Left ventricle myocardium inferior (tissue), 1 donor: ENCODE measurements around the gene CCL20. TPM values are rescaled to one million over a fixed set of nuclear protein-coding genes. Genes with fewer than 3 reads are reported as not detected.

ENCODE experiments used
- DNase-seq: peaks from one replicate; pipeline ENCODE4 v3.0.0-alpha.2; 2020
- H3K27ac ChIP-seq: fragments of 200-600 bp; replicated peaks from 2 replicates; pipeline ENCODE4 v1.8.0; 2021
- H3K27me3 ChIP-seq: fragments of 200-600 bp; 2 replicates; pipeline ENCODE4 v1.8.0; 2021; ENCODE audit warnings: low read depth
- H3K36me3 ChIP-seq: fragments of 200-600 bp; 2 replicates; pipeline ENCODE4 v1.8.0; 2021
- H3K4me1 ChIP-seq: fragments of 200-600 bp; 2 replicates; pipeline ENCODE4 v1.8.0; 2021
- H3K4me3 ChIP-seq: fragments of 200-600 bp; 2 replicates; pipeline ENCODE4 v1.8.0; 2021; ENCODE audit warnings: mild to moderate bottlenecking, moderate library complexity
- H3K9me3 ChIP-seq: fragments of 200-600 bp; replicated peaks from 2 replicates; pipeline ENCODE4 v1.8.0; 2021
- intact Hi-C: fragments of 100-400 bp; cut with micrococcal nuclease; formaldehyde crosslinking; loops from one replicate; pipeline ENCODE4 v1.11.0; 2022
- long read RNA-seq: library from polyadenylated mRNA; unstranded; transcript quantifications from one replicate; pipeline ENCODE4 v2.0.0, GENCODE V29; 2021
- total RNA-seq: library from RNA; stranded (reverse); fragmentation: NEBNext Ultra II Directional; extraction: Animal tissue kit (Norgen Biotek cat#: 25700); gene quantifications from one replicate; pipeline ENCODE4 v1.2.1, GENCODE V29; 2021
- TF ChIP-seq, protein P1 (sequence below): fragments of 200-600 bp; IDR thresholded peaks from 2 replicates; pipeline ENCODE4 v1.8.0; 2021; ENCODE audit warnings: antibody characterized with exemption, mild to moderate bottlenecking, borderline replicate concordance
- donor health status: DM: no; HTN: yes; CAD: no; lungs with severe emphysema.

Gene CCL20, protein sequence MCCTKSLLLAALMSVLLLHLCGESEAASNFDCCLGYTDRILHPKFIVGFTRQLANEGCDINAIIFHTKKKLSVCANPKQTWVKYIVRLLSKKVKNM
- total RNA-seq, result not detected
- long read RNA-seq, result 0 reads

DNA sequence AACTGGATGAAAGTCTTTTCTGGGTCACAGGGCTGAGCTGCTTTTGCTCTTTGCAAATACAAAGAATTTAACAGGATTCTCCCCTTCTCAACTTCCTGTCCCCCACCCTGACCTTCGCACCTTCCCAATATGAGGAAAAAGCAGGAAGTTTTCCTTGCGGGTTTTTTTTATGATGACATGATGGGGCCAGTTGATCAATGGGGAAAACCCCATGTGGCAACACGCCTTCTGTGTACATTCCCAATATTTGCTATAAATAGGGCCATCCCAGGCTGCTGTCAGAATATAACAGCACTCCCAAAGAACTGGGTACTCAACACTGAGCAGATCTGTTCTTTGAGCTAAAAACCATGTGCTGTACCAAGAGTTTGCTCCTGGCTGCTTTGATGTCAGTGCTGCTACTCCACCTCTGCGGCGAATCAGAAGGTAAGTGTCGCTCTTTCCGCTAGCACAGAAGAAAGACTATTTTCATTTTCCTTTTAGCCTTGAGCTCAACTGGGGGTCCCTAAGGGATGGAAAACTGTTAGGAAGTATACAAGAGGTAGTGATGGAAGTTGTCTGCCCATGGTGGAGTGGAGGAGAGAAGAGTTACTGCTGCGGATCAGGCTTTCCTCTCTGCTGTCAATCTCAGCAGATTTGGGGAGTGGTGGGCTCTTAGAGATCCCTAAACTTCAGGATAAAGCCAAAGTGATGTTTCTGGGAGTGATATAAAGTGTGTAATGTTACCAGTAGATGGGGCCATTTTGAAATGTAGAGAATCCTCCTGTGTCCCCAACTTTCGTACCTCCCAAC is at the start of gene CCL20:
TSS of gene CCL20 (plus strand) at position 281 of the 792 bp plus-strand sequence. CDS start at position 351, 70 bp downstream.
- no peak for DNase-seq
- no peaks in the 10 kb centered on the region for H3K36me3 ChIP-seq
- peaks cover 10% of the 10 kb centered on the region for H3K4me1 ChIP-seq
- peaks cover 40% of the 10 kb centered on the region for H3K27me3 ChIP-seq
- intact Hi-C loops, result no loop called here
- no peak within 1 kb of the TSS for H3K4me3 ChIP-seq
- TF ChIP-seq, protein P1, sequence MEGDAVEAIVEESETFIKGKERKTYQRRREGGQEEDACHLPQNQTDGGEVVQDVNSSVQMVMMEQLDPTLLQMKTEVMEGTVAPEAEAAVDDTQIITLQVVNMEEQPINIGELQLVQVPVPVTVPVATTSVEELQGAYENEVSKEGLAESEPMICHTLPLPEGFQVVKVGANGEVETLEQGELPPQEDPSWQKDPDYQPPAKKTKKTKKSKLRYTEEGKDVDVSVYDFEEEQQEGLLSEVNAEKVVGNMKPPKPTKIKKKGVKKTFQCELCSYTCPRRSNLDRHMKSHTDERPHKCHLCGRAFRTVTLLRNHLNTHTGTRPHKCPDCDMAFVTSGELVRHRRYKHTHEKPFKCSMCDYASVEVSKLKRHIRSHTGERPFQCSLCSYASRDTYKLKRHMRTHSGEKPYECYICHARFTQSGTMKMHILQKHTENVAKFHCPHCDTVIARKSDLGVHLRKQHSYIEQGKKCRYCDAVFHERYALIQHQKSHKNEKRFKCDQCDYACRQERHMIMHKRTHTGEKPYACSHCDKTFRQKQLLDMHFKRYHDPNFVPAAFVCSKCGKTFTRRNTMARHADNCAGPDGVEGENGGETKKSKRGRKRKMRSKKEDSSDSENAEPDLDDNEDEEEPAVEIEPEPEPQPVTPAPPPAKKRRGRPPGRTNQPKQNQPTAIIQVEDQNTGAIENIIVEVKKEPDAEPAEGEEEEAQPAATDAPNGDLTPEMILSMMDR, result no peak
- no peaks in the 10 kb centered on the region for H3K9me3 ChIP-seq
- H3K27ac ChIP-seq, result no peak within 1 kb of the TSS

DNA sequence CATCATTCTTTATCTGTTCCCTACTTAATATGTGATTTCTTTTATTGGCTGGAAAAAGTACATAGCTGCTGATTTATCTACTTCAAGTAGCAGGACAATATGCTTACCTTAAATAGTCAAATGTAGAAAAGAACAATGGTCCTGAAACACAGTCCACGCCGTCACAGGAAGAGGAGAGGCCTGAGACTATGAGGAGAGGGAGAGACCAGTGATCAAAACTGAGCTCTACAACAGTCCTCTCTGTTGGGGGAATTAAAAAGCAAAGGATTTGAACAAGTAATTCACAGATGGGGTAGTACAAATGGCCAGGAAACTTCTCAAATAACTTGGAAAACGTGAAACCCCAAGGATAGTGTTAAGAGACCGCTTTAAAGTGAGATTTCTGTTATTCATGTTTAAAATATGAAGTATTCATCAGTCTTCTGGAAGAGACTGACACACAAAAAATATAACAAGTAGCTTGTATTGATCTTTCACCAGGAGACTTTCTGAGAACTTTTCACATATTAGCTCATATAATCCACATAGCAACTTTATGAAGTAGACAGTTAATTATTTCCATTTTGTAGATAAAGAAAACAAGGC is 47.8 kb upstream of the CCL20 start:
- H3K27ac ChIP-seq, result peak overlapping the region; percentile 51
- intact Hi-C loops, result loop anchor here (5.0 kb wide), 2 partner anchors 109 to 364 kb away; no protein-coding TSS in a partner anchor

DNA sequence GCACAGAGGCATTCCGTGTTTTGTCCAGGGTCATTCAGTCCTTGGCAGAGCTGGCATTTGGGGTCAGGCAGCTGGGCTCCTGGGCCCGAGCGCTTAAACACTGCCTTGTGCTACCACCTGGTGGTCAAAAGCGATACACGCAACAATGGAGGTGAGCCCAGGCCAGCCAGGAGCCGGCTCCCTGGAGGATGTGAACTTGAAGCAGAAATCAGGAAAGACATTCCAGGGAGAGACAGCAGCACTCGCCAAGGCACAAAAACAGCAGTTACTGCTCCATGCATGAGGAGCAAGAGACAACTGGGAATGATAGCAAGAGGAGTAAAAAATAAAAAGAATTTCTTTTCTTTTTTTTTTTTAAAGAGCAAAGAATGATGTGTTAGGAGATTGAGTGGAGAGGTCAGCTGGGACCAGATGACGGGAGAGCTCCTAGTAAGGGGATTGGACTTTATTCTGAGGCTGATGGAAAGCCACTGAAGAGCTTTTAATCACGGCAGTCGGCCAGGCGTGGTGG is 47.2 kb upstream of the CCL20 start:
- peaks cover 11% of the 10 kb centered on the region for H3K4me1 ChIP-seq
- peak; percentile 75 for DNase-seq
- no peaks in the 10 kb centered on the region for H3K36me3 ChIP-seq
- no peak overlapping the region for H3K4me3 ChIP-seq
- H3K27me3 ChIP-seq, result no peaks in the 10 kb centered on the region
- intact Hi-C loops, result loop anchor here (5.0 kb wide), 2 partner anchors 109 to 364 kb away; no protein-coding TSS in a partner anchor
- TF ChIP-seq, protein P1, result peak; percentile 90
- H3K27ac ChIP-seq, result peak overlapping the region; percentile 51
- no peaks in the 10 kb centered on the region for H3K9me3 ChIP-seq

More for the DNA sequence above, 47.8 kb upstream of the CCL20 start:
- TF ChIP-seq, protein P1, result no peak
- Histone ChIP-seq H3K4me3 (no peak overlapping the region), H3K9me3 (no peaks in the 10 kb centered on the region), H3K27me3 (no peaks in the 10 kb centered on the region), H3K36me3 (no peaks in the 10 kb centered on the region), H3K4me1 (peaks cover 11% of the 10 kb centered on the region)
- no peak for DNase-seq

DNA sequence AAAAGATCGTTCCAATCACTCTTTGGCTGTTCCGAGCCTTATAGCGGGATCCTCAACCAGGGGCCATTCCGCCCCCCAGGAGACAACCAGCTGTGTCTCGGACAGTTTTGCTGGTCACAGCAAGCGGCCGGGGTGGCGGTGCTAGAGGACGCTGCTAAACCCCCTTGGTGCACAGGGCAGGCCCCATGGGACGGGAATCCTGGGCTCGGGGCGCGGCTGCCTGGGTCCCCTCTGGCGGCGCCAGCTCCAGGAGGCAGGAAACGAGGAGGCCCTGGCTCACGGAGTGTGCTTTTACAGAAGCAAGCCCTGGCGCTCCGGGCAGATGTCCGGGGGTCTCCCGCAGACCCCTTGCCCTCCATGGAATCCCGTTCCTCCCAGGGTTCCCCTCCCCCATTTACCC is 45.8 kb upstream of the CCL20 start:
- intact Hi-C loops, result loop anchor here (5.0 kb wide), 2 partner anchors 111 to 366 kb away; no protein-coding TSS in a partner anchor
- H3K27me3 ChIP-seq, result no peaks in the 10 kb centered on the region
- H3K27ac ChIP-seq, result no peak overlapping the region
- DNase-seq, result no peak
- H3K9me3 ChIP-seq, result no peaks in the 10 kb centered on the region
- TF ChIP-seq, protein P1, result no peak
- no peak overlapping the region for H3K4me3 ChIP-seq
- H3K4me1 ChIP-seq, result peaks cover 11% of the 10 kb centered on the region
- H3K36me3 ChIP-seq, result no peaks in the 10 kb centered on the region

DNA sequence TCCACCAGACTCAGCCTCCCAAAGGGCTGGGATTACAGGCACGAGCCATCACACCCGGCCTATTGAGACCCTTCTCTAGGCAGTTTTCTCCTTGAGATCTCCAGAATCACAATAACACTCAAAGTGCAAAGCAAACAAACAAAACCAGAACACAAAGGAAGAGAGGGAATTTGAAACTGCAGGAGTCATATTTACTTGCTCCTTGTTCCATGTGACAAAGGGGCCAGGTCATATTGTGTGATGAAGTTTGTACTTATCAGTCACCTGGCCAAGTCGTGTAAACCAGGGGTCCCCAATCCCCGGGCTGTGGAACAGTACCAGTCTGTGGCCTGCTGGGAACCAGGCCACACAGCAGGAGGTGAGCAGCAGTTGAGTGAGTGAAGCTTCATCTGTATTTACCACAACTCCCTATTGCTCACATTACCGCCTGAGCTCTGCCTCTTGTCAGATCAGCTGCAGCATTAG is 41.4 kb upstream of the CCL20 start:
- intact Hi-C loops, result no loop called here
- peaks cover 11% of the 10 kb centered on the region for H3K27me3 ChIP-seq
- TF ChIP-seq, protein P1, result no peak
- no peaks in the 10 kb centered on the region for H3K36me3 ChIP-seq
- no peaks in the 10 kb centered on the region for H3K9me3 ChIP-seq
- H3K27ac ChIP-seq, result no peak overlapping the region
- no peak for DNase-seq
- no peaks in the 10 kb centered on the region for H3K4me1 ChIP-seq
- H3K4me3 ChIP-seq, result no peak overlapping the region
